CD4-positive, alpha-beta T cell treated with Interleukin-17A for 4 hours (primary cell): Measurements from ENCODE around the gene GAP43.

ENCODE experiments used
- DNase-seq: peaks from one replicate; pipeline ENCODE4 v3.0.0-alpha.2; 2020; ENCODE audit warnings: mixed read lengths

GAP43 gene

GRCh38 chr3:115627180-115628074 lies 4.1 kb downstream of the GAP43 start:
- DNase-seq, result no peak

GRCh38 chr3:115628075-115628412 lies 4.7 kb downstream of the GAP43 start:
- DNase-seq, result no peak

GRCh38 chr3:115630850-115631249 lies 7.5 kb downstream of the GAP43 start:
- no peak for DNase-seq

- no peak for DNase-seq
Measured at GRCh38 chr3:115632026-115632425, 8.7 kb downstream of the GAP43 start.

- no peak for DNase-seq
Measured at GRCh38 chr3:115633467-115633866, 10.2 kb downstream of the GAP43 start.

- DNase-seq, result no peak
Measured at GRCh38 chr3:115634052-115634451, 10.7 kb downstream of the GAP43 start.

- no peak for DNase-seq
Measured at GRCh38 chr3:115635406-115635805, 12.1 kb downstream of the GAP43 start.

GRCh38 chr3:115638241-115638640 lies 14.9 kb downstream of the GAP43 start:
- no peak for DNase-seq

GRCh38 chr3:115638991-115639390 lies 15.7 kb downstream of the GAP43 start:
- no peak for DNase-seq

GRCh38 chr3:115644391-115644790 lies 21.1 kb downstream of the GAP43 start:
- DNase-seq, result no peak

GRCh38 chr3:115646027-115646690 lies 22.8 kb downstream of the GAP43 start:
- DNase-seq, result no peak

GRCh38 chr3:115648559-115648958 lies 25.2 kb downstream of the GAP43 start:
- DNase-seq, result no peak

- DNase-seq, result no peak
Measured at GRCh38 chr3:115651087-115651486, 27.8 kb downstream of the GAP43 start.

GRCh38 chr3:115651599-115651998 lies 28.3 kb downstream of the GAP43 start:
- no peak for DNase-seq

GRCh38 chr3:115652738-115653137 lies 29.4 kb downstream of the GAP43 start:
- no peak for DNase-seq

- DNase-seq, result no peak
Measured at GRCh38 chr3:115655761-115656282, 32.5 kb downstream of the GAP43 start.

GRCh38 chr3:115657168-115657567 lies 33.9 kb downstream of the GAP43 start:
- DNase-seq, result no peak

- no peak for DNase-seq
Measured at GRCh38 chr3:115658032-115658336, 34.7 kb downstream of the GAP43 start.

GRCh38 chr3:115658337-115659181 lies 35.2 kb downstream of the GAP43 start:
- DNase-seq, result peak; percentile 77

GRCh38 chr3:115659253-115660220 lies 36.2 kb downstream of the GAP43 start:
- no peak for DNase-seq

- no peak for DNase-seq
Measured at GRCh38 chr3:115660646-115661337, 37.5 kb downstream of the GAP43 start.

GRCh38 chr3:115662356-115662755 lies 39.0 kb downstream of the GAP43 start:
- no peak for DNase-seq
